ENCODE measurements around the gene SLC39A5.
"Not testable (repeated sequence)": the region's sequence is repeated elsewhere in the genome, so short reads cannot be mapped to it uniquely, and the experiment has no call there.

The SLC39A5 gene

DNA sequence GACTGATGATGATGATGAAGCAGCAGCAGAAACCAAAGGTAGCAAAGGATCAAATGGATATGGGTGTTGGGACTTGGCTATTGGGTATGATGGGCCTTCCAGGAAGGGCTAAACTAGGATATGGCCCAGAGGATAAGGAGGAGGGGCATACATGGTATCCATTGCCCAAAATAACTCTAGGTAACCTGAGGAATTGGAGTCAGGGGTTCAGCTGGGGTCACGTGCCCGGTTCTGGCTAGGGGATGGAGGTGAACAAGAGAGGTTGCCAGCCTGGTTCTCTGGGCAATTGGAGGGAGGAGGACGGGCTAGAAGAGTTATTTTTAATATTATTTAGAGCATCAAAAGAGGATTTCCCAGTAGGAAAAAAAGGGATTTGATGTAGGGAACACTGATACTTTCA is 31.1 kb downstream of the SLC39A5 start:
- no peak overlapping the region for H3K4me3 ChIP-seq (ENCODE audit: low read depth, low read length)
- DNase-seq (ENCODE audit: low read depth): no peak
- no peak for TF ChIP-seq CTCF (conservative IDR thresholded peaks at IDR 0.05; ENCODE audit: low read depth, low read length)

DNA sequence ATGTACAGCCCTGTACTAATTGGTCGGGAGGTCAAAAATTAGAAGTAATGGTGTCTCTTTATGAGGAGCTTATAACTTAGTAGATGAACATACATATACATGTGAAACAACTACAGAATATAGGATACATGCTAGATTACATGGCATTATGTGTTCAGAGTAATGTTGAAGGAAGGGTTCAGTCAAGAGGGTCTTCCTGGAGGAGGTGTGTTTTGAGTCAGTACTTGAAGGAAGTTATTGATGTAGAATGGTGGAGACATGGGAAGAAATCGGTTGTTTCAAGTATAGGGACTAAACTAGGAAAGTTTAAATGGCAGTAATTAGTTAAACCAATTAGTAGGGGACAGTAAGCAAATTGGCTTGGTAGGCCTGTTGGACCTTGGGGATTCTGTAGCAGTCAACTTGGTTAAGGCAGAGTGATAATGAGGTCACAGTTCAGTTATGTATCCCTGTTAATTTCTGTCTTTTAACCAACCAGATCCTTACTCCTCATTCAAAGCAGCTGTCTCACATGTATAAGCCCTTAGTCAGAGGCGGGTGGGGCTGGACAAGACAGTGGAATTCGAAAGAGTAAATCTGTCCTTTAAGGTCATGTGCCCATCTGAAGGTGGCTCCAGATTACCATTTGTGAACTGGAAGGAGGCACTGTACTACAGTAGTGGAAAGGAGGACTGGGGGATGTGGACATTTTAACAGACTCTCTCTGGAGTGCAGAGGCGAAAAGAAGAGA is 31.8 kb downstream of the SLC39A5 start:
- H3K4me3 ChIP-seq (ENCODE audit: low read depth, low read length): no peak overlapping the region
- peak; percentile 67 for DNase-seq (ENCODE audit: low read depth)
- no peak for TF ChIP-seq CTCF (conservative IDR thresholded peaks at IDR 0.05; ENCODE audit: low read depth, low read length)

DNA sequence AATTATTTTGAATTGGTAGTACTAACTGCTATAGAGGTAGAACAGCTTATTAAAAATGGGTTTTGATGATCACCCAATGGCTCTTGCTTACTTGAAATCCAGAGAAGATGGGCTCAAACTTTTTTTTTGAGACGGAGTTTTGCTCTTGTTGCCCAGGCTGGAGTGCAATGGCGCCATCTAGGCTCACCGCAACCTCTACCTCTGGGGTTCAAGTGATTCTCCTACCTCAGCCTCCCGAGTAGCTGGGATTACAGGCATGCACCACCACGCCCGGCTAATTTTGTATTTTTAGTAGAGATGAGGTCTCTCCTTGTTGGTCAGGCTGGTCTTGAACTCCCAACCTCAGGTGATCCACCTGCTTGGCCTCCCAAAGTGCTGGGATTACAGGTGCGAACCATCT is 33.1 kb downstream of the SLC39A5 start:
- not testable (repeated sequence) for H3K4me3 ChIP-seq (ENCODE audit: low read depth, low read length); DNase-seq (ENCODE audit: low read depth)

DNA sequence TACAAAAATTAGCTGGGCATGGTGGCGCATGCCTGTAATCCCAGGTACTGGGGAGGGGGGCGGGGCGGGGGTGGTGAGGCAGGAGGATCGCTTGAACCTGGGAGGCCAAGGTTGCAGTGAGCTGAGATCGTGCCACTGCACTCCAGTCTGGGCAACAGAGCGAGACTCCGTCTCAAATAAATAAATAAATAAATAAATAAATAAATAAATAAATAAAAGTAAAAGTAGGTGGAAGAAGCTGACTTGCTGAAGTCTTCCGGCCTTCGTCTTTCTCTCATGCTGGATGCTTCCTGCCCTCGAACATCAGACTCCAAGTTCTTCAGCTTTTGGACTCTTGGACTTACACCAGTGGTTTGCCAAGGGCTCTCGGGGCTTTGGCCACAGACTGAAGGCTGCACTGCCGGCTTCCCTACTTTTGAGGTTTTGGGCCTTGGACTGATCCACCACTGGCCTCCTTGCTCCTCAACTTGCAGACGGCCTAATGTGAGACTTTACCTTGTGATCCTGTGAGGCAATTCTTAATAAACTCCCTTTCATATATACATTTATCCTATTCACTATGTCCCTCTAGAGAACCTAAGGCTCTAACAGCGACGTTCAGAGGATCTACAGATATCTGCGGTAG is 36.3 kb downstream of the SLC39A5 start:
- H3K4me3 ChIP-seq (ENCODE audit: low read depth, low read length): peak overlapping the region; percentile 88
- DNase-seq (ENCODE audit: low read depth): not testable (repeated sequence)

DNA sequence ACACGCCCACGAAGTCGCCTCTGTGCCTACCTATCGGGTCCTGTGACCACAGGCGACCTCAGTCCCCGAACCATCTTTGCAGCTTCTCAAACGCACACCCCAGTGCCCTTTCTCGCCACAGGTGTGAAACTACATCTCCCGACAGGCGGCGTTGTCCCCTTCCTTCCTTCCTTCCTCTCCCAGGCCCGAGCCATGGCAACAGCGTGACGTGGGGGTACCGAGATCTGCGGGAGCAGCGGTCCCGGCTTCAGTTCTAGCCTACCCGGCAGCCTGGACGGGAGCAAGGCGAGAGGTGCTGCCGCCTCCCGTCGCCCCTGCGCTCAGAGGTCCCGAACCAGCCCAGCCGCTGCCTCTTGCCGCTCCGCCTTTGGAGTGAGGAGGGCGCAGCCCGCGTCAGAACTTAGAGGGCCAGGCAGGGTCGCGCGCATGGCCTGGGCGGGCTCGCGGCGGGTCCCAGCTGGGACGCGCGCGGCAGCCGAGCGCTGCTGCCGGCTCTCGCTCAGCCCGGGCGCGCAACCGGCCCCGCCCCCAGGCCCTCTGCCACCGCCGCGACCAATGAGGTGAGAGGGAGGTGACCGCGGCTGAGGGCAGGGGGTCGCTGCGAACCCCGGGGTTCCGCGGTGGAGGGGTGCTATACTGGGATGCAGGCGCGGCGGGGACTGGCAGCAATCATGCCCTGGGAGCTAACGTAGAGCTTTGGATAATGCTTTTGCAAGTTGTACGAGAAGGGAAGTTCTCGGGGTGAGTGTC is 37.0 kb downstream of the SLC39A5 start, which contains the start of gene COQ10A:
TSS of gene COQ10A (plus strand) at position 250 of the 750 bp plus-strand sequence. CDS start at position 427, 177 bp downstream.
- peak; percentile 86 for DNase-seq (ENCODE audit: low read depth)
- peak; percentile 79 for TF ChIP-seq CTCF (conservative IDR thresholded peaks at IDR 0.05; ENCODE audit: low read depth, low read length)

GRCh38 chr12:56267443-56268071 is 37.7 kb downstream of the SLC39A5 start:
- peak overlapping the region; percentile 88 for H3K4me3 ChIP-seq (ENCODE audit: low read depth, low read length)
- no peak for TF ChIP-seq CTCF (conservative IDR thresholded peaks at IDR 0.05; ENCODE audit: low read depth, low read length)
- no peak for DNase-seq (ENCODE audit: low read depth)

More for the DNA sequence above, 37.0 kb downstream of the SLC39A5 start, which contains the start of gene COQ10A:
- H3K4me3 ChIP-seq (ENCODE audit: low read depth, low read length): peak within 1 kb of the TSS; percentile 88

- DNase-seq (ENCODE audit: low read depth): peak; percentile 66
- H3K4me3 ChIP-seq (ENCODE audit: low read depth, low read length): no peak overlapping the region
- peak; percentile 74 for TF ChIP-seq CTCF (conservative IDR thresholded peaks at IDR 0.05; ENCODE audit: low read depth, low read length)
Measured at GRCh38 chr12:56271031-56271430, 41.2 kb downstream of the SLC39A5 start.

GRCh38 chr12:56272468-56272867 is 42.6 kb downstream of the SLC39A5 start:
- DNase-seq (ENCODE audit: low read depth); H3K4me3 ChIP-seq (ENCODE audit: low read depth, low read length): not testable (repeated sequence)

Measured in choroid plexus epithelial cell (primary cell).